ENCODE measurements around the gene ZNF217. TPM values are rescaled to one million over a fixed set of nuclear protein-coding genes. Genes with fewer than 3 reads are reported as not detected.
"Not testable (repeated sequence)": the region's sequence is repeated elsewhere in the genome, so short reads cannot be mapped to it uniquely, and the experiment has no call there.

ZNF217 gene
- total and polyA plus RNA-seq, 2 donors = 21.4 to 30.2 TPM

DNA sequence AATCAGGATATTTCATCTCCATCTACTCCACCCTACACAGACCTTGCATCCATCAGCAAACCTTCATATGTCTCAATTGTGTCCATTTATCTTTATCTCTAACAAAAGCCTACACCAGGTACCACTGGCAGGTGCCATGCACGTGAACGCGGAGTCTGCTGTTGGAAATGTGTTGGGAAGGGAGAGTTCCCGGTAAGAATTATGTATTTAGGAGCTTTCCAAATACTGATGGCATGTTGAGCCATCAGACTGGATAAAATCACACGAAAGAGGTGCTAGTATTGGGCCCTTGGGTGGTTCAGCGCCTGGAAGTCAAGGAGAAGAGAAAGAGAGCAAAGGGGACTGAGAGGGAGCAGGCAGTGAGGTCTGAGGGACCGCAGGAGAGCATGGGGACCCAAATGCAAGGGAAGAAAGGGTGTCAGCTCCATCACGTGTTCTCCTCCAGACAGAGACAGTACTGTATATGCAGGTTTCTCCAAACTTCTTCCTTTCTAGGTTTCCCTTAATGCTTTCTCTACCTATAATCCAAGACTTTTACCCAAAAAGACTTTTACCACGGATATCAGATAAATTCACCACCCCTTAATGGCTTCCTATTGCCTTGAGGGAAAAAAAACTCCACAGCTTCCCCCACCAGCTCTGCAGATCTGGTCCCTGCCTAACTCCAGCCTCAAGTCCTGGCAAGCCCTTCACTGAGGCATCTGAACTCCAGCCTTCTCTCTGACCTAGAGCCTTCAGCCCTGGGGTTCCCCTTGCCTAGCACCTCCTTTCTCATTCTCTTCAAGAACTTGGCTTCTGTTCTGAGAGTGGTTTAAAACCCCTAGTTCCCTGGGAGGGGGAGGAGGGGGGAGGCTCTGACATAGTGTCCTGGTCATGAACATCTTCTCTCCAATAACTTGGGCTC lies 4.8 kb upstream of the ZNF217 start:
- no peak for DNase-seq (ENCODE audit: extremely low spot score)
- H3K27ac ChIP-seq (ENCODE audit: low read depth) = no peak overlapping the region
- H3K4me1 ChIP-seq (ENCODE audit: insufficient read depth) = no peaks in the 10 kb centered on the region
- WGBS = 88% methylated on average over 9 of the region's 9 CpGs
- H3K36me3 ChIP-seq (ENCODE audit: insufficient read depth) = no peaks in the 10 kb centered on the region
- H3K4me3 ChIP-seq (ENCODE audit: low read depth, low read length) = no peak overlapping the region

DNA sequence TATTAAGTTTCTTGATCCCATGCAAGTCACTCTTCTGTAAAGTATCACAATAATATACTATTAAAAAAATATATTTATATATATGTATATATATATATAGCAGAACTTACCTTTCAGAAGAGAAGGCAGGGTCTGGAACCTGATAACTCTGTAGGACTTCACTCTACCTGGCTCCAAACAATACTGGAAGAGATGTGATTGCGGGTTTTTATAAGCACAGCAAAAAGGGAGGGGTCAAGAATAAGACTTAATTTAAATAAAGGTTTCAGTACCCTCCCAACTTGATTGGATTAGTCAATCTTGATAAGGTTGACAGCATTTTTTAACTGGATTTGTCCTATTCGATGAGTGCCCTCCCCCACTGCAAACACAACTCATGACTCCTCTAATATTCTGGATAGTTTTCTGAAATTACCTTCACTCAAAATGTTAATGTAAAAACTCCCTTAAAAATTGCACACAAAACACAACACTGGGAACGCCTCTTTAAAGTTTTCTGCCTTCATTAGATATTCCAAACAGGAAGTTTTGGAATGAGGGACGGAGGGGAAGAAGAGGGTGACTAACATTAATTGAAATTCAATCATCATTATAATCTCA lies 4.0 kb upstream of the ZNF217 start:
- DNase-seq (ENCODE audit: extremely low spot score) = no peak
- H3K36me3 ChIP-seq (ENCODE audit: insufficient read depth) = no peaks in the 10 kb centered on the region
- H3K4me1 ChIP-seq (ENCODE audit: insufficient read depth) = no peaks in the 10 kb centered on the region
- H3K4me3 ChIP-seq (ENCODE audit: low read depth, low read length) = no peak overlapping the region
- WGBS = 76% methylated on average over 4 of the region's 4 CpGs
- peak overlapping the region; percentile 5 for H3K27ac ChIP-seq (ENCODE audit: low read depth)

DNA sequence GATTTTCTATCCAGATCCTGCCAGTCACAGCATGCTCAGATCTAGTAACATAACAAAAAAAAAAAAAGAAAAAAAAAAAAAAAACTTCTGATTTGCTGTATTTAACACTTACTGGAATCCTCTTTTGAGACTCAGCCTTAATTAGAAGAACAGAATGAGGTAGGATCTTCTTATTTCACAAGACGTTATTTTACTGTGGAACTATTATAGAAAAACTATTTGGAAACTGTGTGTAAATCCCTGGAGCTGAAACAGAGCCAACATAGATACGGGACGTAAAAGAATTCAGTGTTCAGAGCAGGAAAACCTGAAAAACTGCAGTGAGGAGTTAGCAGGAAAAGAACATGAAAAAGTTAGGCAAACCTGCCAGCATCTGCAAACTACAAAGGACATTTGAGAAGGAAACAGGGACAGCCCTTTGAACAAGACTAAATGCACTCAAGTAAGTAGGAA lies 3.4 kb upstream of the ZNF217 start:
- Histone ChIP-seq H3K27ac (ENCODE audit: low read depth) (peak overlapping the region; percentile 33), H3K36me3 (ENCODE audit: insufficient read depth) (no peaks in the 10 kb centered on the region), H3K4me3 (ENCODE audit: low read depth, low read length) (no peak overlapping the region), H3K4me1 (ENCODE audit: insufficient read depth) (no peaks in the 10 kb centered on the region)
- 14% methylated on average over 3 of the region's 3 CpGs for WGBS
- DNase-seq (ENCODE audit: extremely low spot score) = no peak

GRCh38 chr20:53596189-53597001 lies 2.8 kb upstream of the ZNF217 start:
- not testable (repeated sequence) for H3K4me3 ChIP-seq (ENCODE audit: low read depth, low read length); H3K36me3 ChIP-seq (ENCODE audit: insufficient read depth); DNase-seq (ENCODE audit: extremely low spot score); H3K4me1 ChIP-seq (ENCODE audit: insufficient read depth)
- 19% methylated on average over 12 of the region's 12 CpGs for WGBS
- peak overlapping the region; percentile 32 for H3K27ac ChIP-seq (ENCODE audit: low read depth)

GRCh38 chr20:53595742-53596141 lies 2.1 kb upstream of the ZNF217 start:
- WGBS = 29% methylated on average over 3 of the region's 3 CpGs

GRCh38 chr20:53595018-53595378 lies 1.4 kb upstream of the ZNF217 start:
- Histone ChIP-seq H3K4me3 (ENCODE audit: low read depth, low read length) (no peak overlapping the region), H3K4me1 (ENCODE audit: insufficient read depth) (no peaks in the 10 kb centered on the region), H3K27ac (ENCODE audit: low read depth) (peak overlapping the region; percentile 50), H3K36me3 (ENCODE audit: insufficient read depth) (no peaks in the 10 kb centered on the region)
- no peak for DNase-seq (ENCODE audit: extremely low spot score)
- WGBS = 20% methylated on average over 7 of the region's 7 CpGs

More at GRCh38 chr20:53595742-53596141, 2.1 kb upstream of the ZNF217 start:
- H3K36me3 ChIP-seq (ENCODE audit: insufficient read depth); H3K4me1 ChIP-seq (ENCODE audit: insufficient read depth); H3K4me3 ChIP-seq (ENCODE audit: low read depth, low read length); DNase-seq (ENCODE audit: extremely low spot score); H3K27ac ChIP-seq (ENCODE audit: low read depth): not testable (repeated sequence)

DNA sequence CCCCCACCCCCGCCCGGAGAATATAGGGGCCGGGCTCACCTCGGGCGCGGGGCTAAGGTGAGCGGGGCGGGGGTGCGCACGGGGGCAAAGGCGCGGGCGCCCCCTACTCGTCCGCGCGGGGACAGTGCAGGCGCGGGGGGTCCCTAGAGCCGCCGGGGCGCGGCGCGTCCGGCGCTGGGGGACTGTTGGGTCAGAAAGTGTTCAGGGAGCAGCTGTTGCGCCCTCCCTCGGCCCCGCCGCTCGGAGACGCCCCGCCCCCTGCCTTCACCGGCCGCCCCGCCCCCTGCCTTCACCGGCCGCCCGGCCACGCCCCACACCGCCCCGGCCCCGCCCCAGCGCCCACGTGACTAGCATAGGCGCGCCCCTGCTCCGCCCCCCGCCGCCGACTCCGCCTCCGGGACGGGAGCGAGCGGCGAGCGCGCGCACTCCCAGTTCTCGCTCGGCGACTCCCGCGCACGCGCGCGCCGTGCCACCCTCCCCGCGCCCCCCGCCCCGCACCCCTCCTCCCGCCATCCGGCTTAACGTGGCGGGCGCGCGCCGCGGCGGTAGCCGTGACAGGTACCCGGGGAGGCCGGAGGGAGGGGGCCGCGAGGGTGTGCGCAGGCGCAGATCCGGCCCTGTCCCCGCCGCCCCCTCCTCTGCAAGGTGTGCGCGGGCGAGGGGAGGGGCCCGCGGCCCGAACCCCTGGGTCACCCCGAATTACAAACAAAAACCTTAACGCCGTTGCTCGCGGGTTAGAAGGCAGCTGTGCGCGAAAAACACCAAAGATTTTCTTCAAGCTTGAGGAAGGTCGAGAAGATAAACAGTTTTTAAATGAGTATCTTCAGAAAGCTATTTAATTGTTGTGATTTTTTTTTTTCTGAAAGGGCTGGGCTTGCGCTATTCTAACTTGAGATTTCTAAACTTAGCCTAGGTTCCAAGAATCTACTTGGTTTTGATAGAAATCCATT lies 704 bp upstream of the ZNF217 start:
- no peaks in the 10 kb centered on the region for H3K36me3 ChIP-seq (ENCODE audit: insufficient read depth)
- no peaks in the 10 kb centered on the region for H3K4me1 ChIP-seq (ENCODE audit: insufficient read depth)
- peak overlapping the region; percentile 66 for H3K4me3 ChIP-seq (ENCODE audit: low read depth, low read length)
- DNase-seq (ENCODE audit: extremely low spot score) = no peak
- peak overlapping the region; percentile 97 for H3K27ac ChIP-seq (ENCODE audit: low read depth)
- 2% methylated on average over 106 of the region's 110 CpGs for WGBS

GRCh38 chr20:53592992-53593465 lies 610 bp downstream of the ZNF217 start:
- H3K36me3 ChIP-seq (ENCODE audit: insufficient read depth) = no peaks in the 10 kb centered on the region
- no peaks in the 10 kb centered on the region for H3K4me1 ChIP-seq (ENCODE audit: insufficient read depth)
- H3K4me3 ChIP-seq (ENCODE audit: low read depth, low read length) = peak overlapping the region; percentile 66
- no peak for DNase-seq (ENCODE audit: extremely low spot score)
- H3K27ac ChIP-seq (ENCODE audit: low read depth) = peak overlapping the region; percentile 97
- WGBS = under 1% methylated on average over 47 of the region's 47 CpGs

DNA sequence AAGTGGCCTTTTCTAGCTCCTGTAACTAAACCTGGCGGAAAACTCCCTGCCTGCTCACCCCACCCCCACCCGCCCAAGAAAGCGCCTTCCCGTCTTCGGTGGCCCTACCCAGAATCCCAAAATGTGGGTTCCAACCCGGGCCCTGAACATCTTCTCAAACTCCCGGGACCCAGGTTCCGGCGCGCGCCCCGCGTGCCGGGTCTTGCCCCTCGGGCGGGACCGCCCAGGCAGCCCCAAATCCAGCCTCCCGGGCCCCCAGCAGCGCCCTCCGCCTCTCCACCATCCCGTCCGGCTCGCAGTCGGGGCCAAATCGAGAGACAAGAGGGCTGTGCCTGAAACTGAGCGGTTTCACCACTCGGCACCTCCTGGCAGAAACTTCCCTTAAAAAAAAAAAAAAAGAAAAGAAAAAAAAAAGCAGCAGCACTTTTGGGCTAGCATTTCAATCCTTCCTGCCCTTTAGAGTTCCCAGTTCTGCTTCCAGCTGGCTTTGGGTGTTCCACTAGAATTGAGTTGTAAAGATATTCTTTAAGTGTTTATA lies 1.1 kb downstream of the ZNF217 start:
- not testable (repeated sequence) for DNase-seq (ENCODE audit: extremely low spot score); H3K36me3 ChIP-seq (ENCODE audit: insufficient read depth); H3K4me1 ChIP-seq (ENCODE audit: insufficient read depth)
- Histone ChIP-seq H3K4me3 (ENCODE audit: low read depth, low read length) (peak overlapping the region; percentile 66), H3K27ac (ENCODE audit: low read depth) (peak overlapping the region; percentile 96)
- under 1% methylated on average over 27 of the region's 27 CpGs for WGBS

- H3K4me1 ChIP-seq (ENCODE audit: insufficient read depth); H3K36me3 ChIP-seq (ENCODE audit: insufficient read depth); DNase-seq (ENCODE audit: extremely low spot score): not testable (repeated sequence)
- H3K4me3 ChIP-seq (ENCODE audit: low read depth, low read length) = peak overlapping the region; percentile 66
- H3K27ac ChIP-seq (ENCODE audit: low read depth) = peak overlapping the region; percentile 96
- WGBS = 10% methylated on average over 9 of the region's 9 CpGs
Observed at GRCh38 chr20:53591941-53592441, 1.6 kb downstream of the ZNF217 start.

GRCh38 chr20:53591206-53591741 lies 2.4 kb downstream of the ZNF217 start:
- not testable (repeated sequence) for H3K36me3 ChIP-seq (ENCODE audit: insufficient read depth); DNase-seq (ENCODE audit: extremely low spot score); H3K4me1 ChIP-seq (ENCODE audit: insufficient read depth); H3K4me3 ChIP-seq (ENCODE audit: low read depth, low read length)
- H3K27ac ChIP-seq (ENCODE audit: low read depth) = peak overlapping the region; percentile 38
- 13% methylated on average over 4 of the region's 4 CpGs for WGBS

GRCh38 chr20:53590608-53591007 lies 3.0 kb downstream of the ZNF217 start:
- H3K36me3 ChIP-seq (ENCODE audit: insufficient read depth); DNase-seq (ENCODE audit: extremely low spot score); H3K4me1 ChIP-seq (ENCODE audit: insufficient read depth); H3K4me3 ChIP-seq (ENCODE audit: low read depth, low read length): not testable (repeated sequence)
- H3K27ac ChIP-seq (ENCODE audit: low read depth) = peak overlapping the region; percentile 73

All from urinary bladder (tissue), 4 donors.